ENCODE data around the gene RNF41.

Gene RNF41

GRCh38 chr12:56208006-56208405 is 13.7 kb downstream of the RNF41 start:
- no peak for DNase-seq (ENCODE audit: low spot score)

GRCh38 chr12:56206452-56207166 is 15.1 kb downstream of the RNF41 start:
- DNase-seq (ENCODE audit: low spot score), result peak; percentile 57

- no peak for DNase-seq (ENCODE audit: low spot score)
Measured at GRCh38 chr12:56205445-56205844, 16.3 kb downstream of the RNF41 start.

GRCh38 chr12:56204275-56204674 is 17.4 kb downstream of the RNF41 start:
- DNase-seq (ENCODE audit: low spot score), result no peak

GRCh38 chr12:56202838-56203237 is 18.9 kb downstream of the RNF41 start:
- no peak for DNase-seq (ENCODE audit: low spot score)

GRCh38 chr12:56202366-56202765 is 19.4 kb downstream of the RNF41 start:
- no peak for DNase-seq (ENCODE audit: low spot score)

GRCh38 chr12:56198836-56199235 is 22.9 kb downstream of the RNF41 start:
- DNase-seq (ENCODE audit: low spot score), result no peak

- DNase-seq (ENCODE audit: low spot score), result no peak
Measured at GRCh38 chr12:56197921-56198635, 23.6 kb downstream of the RNF41 start.

- DNase-seq (ENCODE audit: low spot score), result peak; percentile 82
Measured at GRCh38 chr12:56196818-56197550, 24.7 kb downstream of the RNF41 start.

- peak; percentile 75 for DNase-seq (ENCODE audit: low spot score)
Measured at GRCh38 chr12:56193025-56193578, 28.6 kb downstream of the RNF41 start.

- no peak for DNase-seq (ENCODE audit: low spot score)
Measured at GRCh38 chr12:56192582-56192981, 29.1 kb downstream of the RNF41 start.

- DNase-seq (ENCODE audit: low spot score), result peak; percentile 26
Measured at GRCh38 chr12:56190695-56191155, 31.0 kb downstream of the RNF41 start.

GRCh38 chr12:56189918-56190694 is 31.6 kb downstream of the RNF41 start:
- DNase-seq (ENCODE audit: low spot score), result peak; percentile 63

- DNase-seq (ENCODE audit: low spot score), result peak; percentile 92
Measured at GRCh38 chr12:56189099-56189917, 32.4 kb downstream of the RNF41 start, which contains the start of gene SMARCC2. Gene SMARCC2, minus strand, starts transcription at chr12:56189483. Its CDS starts 22 bp downstream, at chr12:56189461.

GRCh38 chr12:56188778-56189098 is 33.0 kb downstream of the RNF41 start:
- DNase-seq (ENCODE audit: low spot score), result no peak

GRCh38 chr12:56188131-56188777 is 33.5 kb downstream of the RNF41 start:
- no peak for DNase-seq (ENCODE audit: low spot score)

- DNase-seq (ENCODE audit: low spot score), result no peak
Measured at GRCh38 chr12:56186957-56187356, 34.8 kb downstream of the RNF41 start.

GRCh38 chr12:56178347-56178746 is 43.4 kb downstream of the RNF41 start:
- DNase-seq (ENCODE audit: low spot score), result no peak

- DNase-seq (ENCODE audit: low spot score), result no peak
Measured at GRCh38 chr12:56172839-56173238, 48.9 kb downstream of the RNF41 start.

GRCh38 chr12:56169229-56169759 is 52.4 kb downstream of the RNF41 start:
- DNase-seq (ENCODE audit: low spot score), result no peak
